Measurements from ENCODE around the gene SEC14L5.
"Not testable (repeated sequence)": the region's sequence is repeated elsewhere in the genome, so short reads cannot be mapped to it uniquely, and the experiment has no call there.

Gene SEC14L5

GRCh38 chr16:4951583-4951982 lies 6.5 kb upstream of the SEC14L5 start:
- not testable (repeated sequence) for DNase-seq (ENCODE audit: low read depth)

GRCh38 chr16:4954714-4955113 lies 3.4 kb upstream of the SEC14L5 start:
- DNase-seq (ENCODE audit: low read depth), result no peak

GRCh38 chr16:4957420-4957719 lies 760 bp upstream of the SEC14L5 start:
- DNase-seq (ENCODE audit: low read depth), result no peak

- DNase-seq (ENCODE audit: low read depth), result no peak
Observed at GRCh38 chr16:4958510-4959438, 644 bp downstream of the SEC14L5 start.

GRCh38 chr16:4960579-4960978 lies 2.4 kb downstream of the SEC14L5 start:
- DNase-seq (ENCODE audit: low read depth), result no peak

- no peak for DNase-seq (ENCODE audit: low read depth)
Observed at GRCh38 chr16:4962716-4963115, 4.6 kb downstream of the SEC14L5 start.

- DNase-seq (ENCODE audit: low read depth), result not testable (repeated sequence)
Observed at GRCh38 chr16:4963527-4963926, 5.4 kb downstream of the SEC14L5 start.

- DNase-seq (ENCODE audit: low read depth), result no peak
Observed at GRCh38 chr16:4966736-4967453, 8.8 kb downstream of the SEC14L5 start.

GRCh38 chr16:4968278-4968677 lies 10.1 kb downstream of the SEC14L5 start:
- DNase-seq (ENCODE audit: low read depth), result not testable (repeated sequence)

- no peak for DNase-seq (ENCODE audit: low read depth)
Observed at GRCh38 chr16:4968879-4969483, 10.9 kb downstream of the SEC14L5 start.

GRCh38 chr16:4970010-4970409 lies 11.9 kb downstream of the SEC14L5 start:
- no peak for DNase-seq (ENCODE audit: low read depth)

- no peak for DNase-seq (ENCODE audit: low read depth)
Observed at GRCh38 chr16:4972938-4973587, 14.9 kb downstream of the SEC14L5 start.

GRCh38 chr16:4976079-4976478 lies 17.9 kb downstream of the SEC14L5 start:
- no peak for DNase-seq (ENCODE audit: low read depth)

- no peak for DNase-seq (ENCODE audit: low read depth)
Observed at GRCh38 chr16:4976611-4977145, 18.5 kb downstream of the SEC14L5 start.

GRCh38 chr16:4979164-4979563 lies 21.0 kb downstream of the SEC14L5 start:
- DNase-seq (ENCODE audit: low read depth), result no peak

- no peak for DNase-seq (ENCODE audit: low read depth)
Observed at GRCh38 chr16:4979736-4980660, 21.9 kb downstream of the SEC14L5 start.

GRCh38 chr16:4980691-4981090 lies 22.6 kb downstream of the SEC14L5 start:
- no peak for DNase-seq (ENCODE audit: low read depth)

- DNase-seq (ENCODE audit: low read depth), result no peak
Observed at GRCh38 chr16:4981473-4981872, 23.3 kb downstream of the SEC14L5 start.

GRCh38 chr16:4982056-4982867 lies 24.1 kb downstream of the SEC14L5 start:
- DNase-seq (ENCODE audit: low read depth), result no peak

Data from non-pigmented ciliary epithelial cell (primary cell).